ENCODE data around the gene ABCF2.

GRCh38 chr7:151241755-151242096, 14.7 kb upstream of the ABCF2 start:
- TF ChIP-seq, protein P1, sequence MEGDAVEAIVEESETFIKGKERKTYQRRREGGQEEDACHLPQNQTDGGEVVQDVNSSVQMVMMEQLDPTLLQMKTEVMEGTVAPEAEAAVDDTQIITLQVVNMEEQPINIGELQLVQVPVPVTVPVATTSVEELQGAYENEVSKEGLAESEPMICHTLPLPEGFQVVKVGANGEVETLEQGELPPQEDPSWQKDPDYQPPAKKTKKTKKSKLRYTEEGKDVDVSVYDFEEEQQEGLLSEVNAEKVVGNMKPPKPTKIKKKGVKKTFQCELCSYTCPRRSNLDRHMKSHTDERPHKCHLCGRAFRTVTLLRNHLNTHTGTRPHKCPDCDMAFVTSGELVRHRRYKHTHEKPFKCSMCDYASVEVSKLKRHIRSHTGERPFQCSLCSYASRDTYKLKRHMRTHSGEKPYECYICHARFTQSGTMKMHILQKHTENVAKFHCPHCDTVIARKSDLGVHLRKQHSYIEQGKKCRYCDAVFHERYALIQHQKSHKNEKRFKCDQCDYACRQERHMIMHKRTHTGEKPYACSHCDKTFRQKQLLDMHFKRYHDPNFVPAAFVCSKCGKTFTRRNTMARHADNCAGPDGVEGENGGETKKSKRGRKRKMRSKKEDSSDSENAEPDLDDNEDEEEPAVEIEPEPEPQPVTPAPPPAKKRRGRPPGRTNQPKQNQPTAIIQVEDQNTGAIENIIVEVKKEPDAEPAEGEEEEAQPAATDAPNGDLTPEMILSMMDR (optimal IDR thresholded peaks at IDR 0.05 in 1 of 3, IDR thresholded peaks at IDR 0.05 in 1 of 3, conservative IDR thresholded peaks at IDR 0.05 in 1 of 3; ENCODE audit: extremely low read depth in 1 of 3, insufficient read depth in 2 of 3, low read length in 3 of 3), result no peak
- no peak for TF ChIP-seq EZH2 (IDR thresholded peaks at IDR 0.05; ENCODE audit: low read length)

Measured in keratinocyte (primary cell).